HG03342 (cell line): ENCODE measurements around the gene APRT.
"Not testable (repeated sequence)": the region's sequence is repeated elsewhere in the genome, so short reads cannot be mapped to it uniquely, and the experiment has no call there.

Source experiments
- ATAC-seq: cut with Tn5 transposase; IDR thresholded peaks from one replicate; pipeline ENCODE4 v1.9.1; 2021; ENCODE audit warnings: mild to moderate bottlenecking, moderate library complexity; ENCODE audit not compliant: unreplicated experiment

APRT gene

DNA sequence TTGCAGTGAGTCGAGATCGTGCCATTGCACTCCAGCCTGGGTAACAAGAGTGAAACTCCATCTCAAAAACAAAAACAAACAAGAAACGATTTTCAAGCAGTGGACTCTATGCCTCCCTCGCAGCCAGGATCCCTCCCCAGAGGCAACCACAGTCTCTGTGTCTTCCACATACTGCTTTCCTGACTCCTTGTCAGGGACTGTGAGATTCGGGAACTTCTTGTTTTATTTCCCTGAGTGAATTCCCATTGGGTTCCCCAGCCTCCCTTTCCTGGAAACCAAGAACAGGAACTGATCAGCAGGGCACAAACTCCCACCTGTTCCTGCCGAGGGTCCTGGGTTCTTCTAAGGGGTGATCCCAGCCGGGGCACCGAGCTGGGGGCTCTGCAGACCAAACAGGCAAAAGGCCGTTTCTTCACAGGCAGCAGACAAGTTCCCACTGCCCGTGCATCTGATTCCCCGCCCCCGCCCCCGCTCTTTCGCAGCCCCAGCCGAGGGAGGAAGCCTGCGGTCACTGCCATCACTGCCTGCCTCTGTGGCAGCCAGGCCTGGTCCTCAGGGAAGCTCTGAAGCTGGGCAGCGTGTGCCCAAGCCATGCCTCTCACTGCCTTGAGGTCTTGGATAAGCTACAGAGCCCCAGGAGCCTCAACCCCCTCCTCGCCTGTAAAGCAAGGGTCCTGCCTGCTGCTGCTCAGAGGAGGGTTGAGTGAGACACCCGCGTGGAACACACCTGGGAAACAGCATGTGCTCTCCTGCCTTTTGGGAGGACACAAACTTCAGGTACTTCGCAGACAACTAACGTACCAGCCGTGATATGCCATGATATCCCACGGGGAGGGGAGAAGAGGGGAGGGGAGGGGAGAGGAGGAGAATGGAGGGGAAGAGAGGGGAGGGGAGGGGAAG, 21.2 kb downstream of the APRT start:
- no peak for ATAC-seq

DNA sequence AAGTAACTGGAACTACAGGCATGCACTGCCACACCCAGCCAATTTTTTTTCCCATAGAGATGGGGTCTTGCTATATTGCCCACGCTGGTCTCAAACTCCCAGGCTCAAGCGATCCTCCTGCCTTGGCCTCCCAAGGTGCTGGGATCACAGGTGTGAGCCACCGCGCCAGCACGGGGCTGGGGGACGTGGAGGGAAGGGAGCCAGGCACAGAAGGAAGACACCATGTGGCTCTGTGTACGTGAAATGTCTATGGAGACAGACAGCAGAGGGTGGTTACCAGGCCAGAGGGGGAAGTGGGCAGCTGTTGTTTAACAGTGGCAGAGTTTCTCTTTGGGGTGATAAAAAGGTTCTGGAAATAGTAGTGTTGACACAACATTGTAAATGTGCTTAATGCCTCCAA, 22.1 kb downstream of the APRT start:
- no peak for ATAC-seq

DNA sequence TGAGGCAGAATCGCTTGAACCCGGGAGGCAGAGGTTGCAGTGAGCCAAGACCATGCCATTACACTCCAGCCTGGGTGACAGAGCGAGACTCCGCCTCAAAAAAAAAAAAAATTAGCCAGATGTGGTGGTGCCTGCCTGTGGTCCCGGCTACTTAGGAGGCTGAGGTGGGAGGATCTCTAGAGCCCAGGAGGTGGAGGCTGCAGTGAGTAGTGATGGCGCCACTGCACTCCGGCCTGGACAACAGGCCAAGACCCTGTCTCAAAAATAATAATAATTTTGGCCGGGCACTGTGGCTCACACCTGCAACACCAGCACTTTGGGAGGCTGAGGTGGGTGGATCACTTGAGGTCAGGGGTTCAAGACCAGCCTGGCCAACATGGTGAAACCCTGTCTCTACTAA, 23.0 kb downstream of the APRT start:
- ATAC-seq: not testable (repeated sequence)

DNA sequence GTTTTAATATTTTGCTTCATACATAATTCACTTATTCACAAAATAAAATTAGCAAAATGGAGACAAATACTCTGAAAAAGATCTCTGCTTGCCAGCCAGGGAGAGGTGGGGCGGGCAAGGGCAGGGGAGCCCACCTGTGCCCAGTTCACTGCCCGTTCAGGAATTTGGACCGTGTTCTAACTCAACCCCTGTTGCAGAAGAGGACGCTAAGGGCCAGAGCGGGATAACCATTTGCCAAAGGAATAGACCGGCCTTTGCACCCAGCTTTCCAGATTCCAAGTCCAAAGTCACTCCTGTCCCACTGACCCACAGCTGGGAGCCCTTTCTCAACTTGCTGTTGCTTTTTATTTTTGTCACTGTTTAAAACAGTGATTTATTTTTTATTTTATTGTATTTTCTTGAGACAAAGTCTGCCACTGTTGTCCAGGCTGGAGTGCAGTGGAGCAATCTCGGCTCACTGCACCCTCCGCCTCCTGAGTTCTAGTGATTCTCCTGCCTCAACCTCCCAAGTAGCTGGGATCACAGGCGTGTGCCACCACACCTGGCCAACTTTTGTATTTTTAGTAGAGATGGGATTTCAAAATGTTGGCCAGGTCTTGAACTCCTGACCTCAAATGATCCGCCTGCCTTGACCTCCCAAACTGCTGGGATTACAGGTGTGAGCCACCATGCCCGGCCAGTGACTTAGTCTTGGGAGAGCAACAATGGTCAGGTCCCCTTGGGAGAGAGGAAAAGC, 24.0 kb downstream of the APRT start:
- ATAC-seq: no peak

DNA sequence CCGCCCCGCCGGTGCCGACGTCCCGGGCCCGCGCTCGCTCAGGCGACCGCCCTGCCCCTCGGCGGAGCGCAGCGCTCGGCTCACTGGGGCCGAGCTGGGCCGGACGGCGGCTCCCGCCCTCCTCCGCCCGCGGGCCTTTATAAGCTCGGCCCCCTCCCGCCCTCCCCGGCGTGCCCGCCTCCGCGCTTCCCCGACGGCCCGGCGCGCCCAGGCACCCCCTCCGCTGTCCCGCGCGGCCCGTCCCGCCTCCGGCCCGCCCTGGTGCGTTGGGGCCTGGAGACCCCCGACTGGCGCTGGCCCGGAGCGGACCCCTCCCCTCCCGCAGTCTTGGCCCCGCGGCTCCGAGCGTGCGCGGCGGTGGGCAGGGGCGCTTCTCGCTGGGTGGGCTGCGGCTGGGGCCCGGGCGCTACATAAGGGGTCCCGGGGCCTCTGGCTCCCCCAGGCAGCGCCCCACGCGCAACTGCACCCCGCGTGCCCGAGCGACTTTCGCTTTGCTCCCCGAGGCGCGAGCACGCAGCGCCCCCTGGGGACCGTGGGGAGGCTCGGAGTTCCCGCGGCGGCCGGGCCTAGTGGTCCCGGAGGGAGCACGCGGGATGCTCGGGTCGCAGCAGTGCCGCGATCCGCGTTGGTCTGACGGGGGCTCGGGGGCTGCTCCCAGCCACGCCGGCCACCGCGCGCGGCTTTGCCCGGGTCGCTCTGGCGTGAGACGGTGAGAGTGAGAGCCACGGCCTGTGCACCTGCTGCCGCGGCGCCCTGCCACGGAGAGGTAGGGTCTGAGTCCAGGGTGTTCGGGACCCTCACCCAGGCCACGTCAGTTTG, 26.4 kb downstream of the APRT start, which contains the start of gene PIEZO1:
TSS of gene PIEZO1 (minus strand) at position 115 of the 819 bp plus-strand sequence. CDS start 256 bp downstream, outside the sequence.
- no peak for ATAC-seq

DNA sequence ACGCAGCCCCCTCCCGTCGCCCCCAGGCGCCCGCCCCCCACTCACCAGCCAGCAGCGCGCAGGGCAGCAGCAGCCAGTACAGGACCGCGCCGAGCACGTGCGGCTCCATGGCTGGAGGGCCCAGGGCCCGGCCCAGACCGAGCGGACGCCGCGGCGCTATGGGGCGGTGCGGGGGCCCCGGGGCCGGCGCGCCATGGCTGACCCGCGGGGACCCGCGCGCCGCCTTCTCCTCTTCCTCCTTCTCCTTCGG, 26.9 kb downstream of the APRT start:
- ATAC-seq: no peak

DNA sequence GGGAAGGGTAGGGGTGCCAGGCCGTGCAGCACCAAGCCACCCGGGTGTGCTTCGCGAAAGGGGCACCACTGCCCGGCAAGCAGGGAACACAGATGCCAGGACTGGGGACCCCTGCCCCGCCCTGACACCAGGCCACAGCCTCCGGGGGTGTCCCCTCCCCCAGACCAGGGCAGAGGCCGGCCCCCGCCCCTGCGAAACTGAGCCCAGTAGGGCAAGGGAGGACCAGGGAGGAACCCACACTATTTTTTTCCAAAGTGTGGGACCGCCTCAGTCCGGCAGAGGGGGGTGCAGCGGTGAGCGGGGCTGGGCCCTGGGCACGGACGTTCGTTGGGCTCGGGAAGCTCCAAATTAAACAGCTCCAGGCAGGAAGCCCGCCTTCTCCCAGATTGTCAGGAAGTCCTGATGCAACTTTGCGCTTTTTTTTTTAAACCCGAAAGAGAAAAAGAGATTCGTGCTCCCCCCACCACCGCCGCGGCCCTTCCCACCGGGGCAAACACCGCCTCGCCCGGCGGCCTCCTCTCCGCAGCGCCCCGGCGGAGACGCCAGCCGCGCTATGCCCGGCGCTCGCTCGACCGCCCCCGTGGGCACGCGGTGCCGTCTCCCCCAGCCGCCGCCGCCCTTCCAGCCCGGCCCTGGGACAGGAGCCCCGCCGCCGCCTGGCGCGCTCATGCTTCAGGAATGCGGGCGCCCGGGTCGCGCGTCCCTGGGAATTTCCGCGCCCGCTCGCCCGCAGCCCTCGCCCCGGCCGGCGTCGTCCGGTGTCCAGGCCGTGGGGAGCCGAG, 27.5 kb downstream of the APRT start:
- ATAC-seq: no peak

DNA sequence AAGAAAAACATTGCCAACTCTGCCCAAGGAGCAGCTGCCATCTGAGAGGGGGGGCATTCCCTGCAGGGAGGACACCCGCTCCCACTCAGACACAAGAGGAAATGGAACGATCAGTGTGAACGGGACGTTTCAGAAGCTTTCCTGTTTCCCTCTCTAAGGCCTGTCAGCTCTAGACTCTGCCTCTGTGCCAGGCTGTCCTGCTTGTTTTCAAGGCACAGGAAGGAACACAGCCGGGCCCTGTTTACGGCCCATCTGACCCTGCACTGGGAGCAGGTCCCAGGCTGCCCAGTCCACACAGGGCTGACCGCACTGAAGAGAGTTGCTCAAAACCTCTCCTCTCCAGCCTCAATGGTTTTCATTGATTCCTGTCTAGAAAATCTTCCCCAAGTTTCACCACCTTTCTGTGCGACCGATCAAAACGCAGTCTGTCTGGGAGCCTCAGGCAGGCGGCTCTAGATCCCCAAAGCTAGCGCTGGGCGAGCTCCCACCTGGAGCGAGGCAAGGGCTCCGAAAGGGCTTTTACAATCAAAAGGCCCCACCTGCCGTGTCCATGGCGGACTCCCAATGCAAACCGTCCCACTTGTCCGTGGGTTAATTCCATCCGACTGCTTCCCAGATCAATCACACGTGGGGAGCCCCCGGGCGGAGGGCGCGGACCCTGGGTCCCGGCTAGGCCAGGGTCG, 28.2 kb downstream of the APRT start:
- no peak for ATAC-seq

DNA sequence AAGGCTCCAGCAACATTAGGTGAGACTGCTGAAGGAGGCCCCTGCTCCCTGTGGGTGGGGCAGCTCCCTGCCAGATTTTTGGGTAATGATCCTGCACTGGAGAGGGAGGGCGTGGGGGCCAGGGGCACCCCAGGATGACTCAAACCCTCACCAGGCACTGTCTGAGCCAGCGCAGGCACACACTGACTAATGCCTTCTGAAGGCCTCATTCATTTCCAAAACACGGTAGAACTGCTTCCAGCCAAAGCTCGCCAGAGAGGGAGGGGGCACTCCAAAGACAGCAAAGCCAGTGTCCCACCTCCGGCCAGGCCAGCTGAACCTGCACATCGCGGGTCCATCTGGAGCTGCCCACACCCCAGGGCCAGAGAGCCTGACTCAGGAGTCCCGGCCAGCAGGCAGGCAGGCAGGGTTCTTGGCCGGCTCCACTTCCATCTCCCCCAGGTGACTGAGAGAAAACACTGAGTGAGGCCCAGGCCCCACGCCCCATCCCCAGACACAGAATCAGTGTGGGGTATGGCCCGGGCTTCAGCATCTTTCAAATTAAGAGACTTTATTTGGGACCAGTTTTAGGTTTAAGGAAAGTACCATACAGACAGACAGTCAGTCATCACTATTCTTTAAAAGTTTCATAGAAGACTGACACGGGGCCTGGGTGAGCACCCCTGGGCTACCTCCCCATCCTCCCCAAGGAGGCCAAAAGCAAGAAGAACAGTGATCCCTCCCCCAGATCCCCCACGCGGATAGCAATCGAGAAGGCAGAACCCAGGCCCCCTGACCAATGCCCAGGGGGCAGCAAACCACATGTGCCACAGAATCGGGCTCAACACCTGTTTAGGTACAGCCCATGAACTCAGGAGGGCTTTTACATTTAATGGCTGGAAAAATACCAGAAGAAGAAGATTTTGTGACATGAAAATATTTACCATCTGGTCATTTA, 29.0 kb downstream of the APRT start:
- ATAC-seq: no peak

DNA sequence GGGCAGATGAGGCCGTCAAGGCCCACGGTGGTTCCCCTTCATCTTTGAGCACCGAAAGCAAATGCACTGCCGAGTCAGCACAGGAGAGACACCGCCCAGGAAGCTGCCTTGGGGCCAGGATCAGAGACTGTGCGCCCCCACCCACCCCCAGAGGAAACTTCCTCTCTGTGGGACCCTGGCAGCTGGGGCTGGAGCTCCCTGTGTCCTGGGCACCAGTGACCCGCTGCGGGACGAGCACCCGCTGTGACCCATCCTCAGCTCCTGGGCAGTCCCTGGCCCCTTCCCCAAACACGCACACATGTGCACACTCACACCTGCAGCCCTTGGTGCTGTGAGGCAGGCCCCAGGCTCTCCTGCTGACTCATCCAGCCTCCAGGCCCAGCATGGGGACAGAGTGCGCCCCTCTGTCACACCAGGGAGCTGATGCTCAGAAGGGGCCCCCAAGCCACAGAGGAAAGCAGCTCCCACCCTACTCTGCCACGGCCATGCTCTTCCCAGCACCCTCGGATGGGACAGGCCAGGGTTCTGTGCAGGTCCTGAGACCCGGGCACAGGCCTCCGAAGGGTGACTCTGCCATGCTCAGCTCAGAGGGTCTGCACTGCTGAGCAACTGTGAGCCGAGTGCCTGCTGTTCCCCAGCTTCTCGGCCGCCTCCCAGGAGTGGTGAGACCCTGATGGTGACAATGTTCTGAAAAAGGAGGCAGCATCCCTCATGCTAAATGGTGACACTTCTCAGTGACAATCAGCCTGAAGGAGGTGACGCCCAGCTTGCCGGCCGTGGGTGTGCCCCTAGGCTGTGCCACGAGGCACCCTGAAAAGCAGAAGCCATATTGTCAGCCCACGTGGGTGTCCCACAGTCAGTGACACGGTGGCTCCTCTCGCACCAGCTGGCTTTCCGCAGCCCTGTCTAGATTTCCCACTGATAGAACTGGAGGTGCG, 30.3 kb downstream of the APRT start:
- ATAC-seq: no peak

DNA sequence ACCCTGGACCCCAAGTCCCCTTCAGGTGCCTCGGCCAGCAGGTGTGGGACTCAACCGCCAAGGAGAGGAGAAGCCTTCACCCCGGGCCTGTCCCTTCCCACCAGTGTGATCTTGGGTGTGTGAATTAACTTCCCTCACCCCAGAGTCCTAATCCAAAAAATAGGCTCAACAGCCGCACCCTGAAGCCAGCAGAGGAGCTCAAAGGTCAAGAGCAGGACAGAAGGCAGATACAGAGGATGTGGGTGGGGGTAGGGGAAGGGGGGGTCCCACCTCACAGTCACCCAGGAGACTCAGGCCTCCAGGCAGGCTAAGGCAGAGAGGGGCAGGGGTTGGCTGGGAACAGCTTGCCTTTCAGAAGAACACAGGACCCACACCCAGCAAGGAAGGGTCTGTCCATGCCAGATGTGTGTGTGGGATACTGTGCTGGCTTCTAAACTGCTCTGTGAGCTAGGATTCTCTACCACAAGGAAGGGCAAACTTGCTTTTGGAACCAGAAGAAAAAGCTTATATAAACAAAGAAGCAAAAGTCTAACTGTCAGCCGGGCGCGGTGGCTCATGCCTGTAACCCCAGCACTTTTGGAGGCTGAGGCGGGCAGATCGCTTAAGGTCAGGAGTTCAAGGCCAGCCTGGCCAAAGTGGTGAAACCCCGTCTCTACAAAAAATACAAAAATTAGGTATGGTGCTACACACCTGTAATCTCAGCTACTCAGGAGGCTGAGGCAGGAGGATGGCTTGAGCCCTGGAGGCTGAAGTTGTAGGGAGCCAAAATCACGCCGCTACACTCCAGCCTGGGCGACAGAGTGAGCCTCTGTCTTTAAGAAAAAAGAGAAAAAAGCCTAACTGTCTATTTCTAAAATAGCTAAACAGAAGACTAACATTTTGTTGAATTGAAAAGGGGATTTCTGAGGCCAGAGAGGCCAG, 31.3 kb downstream of the APRT start:
- no peak for ATAC-seq

DNA sequence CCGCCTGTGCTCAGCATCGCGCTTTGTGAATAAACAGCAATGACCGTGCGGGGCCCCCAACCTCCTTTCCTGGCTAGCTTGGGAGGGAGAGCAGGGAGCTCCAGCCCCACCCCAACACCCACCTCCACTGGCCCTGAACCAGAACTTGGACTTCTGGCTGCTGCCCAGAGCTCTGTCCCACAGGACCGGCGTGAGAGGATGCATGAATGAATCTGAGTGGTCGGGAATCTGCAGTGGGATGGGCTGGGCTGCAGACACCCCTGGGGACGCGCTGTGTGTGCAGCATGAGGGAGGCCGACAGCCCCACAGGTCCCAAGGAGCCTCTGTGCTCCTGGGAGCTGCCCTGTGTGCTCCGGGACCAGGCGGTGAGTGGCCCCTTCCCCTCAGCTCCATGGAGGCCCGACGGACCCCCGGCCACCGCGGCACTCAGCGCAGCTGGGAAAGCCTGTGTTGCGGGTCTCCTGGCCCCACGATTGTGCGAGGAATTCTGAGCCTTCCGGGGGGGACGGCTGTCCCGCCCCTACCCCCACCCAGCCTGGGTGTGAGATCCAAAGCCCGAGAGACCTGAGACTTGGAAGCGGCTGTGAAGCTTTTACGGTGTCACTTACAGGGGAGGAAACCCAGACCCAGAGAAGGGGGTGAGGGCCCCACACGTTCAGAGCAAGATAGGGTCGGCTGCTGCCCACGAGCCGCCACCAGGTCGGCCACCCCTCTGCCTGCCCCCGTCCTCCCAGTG, 32.2 kb downstream of the APRT start:
- no peak for ATAC-seq

DNA sequence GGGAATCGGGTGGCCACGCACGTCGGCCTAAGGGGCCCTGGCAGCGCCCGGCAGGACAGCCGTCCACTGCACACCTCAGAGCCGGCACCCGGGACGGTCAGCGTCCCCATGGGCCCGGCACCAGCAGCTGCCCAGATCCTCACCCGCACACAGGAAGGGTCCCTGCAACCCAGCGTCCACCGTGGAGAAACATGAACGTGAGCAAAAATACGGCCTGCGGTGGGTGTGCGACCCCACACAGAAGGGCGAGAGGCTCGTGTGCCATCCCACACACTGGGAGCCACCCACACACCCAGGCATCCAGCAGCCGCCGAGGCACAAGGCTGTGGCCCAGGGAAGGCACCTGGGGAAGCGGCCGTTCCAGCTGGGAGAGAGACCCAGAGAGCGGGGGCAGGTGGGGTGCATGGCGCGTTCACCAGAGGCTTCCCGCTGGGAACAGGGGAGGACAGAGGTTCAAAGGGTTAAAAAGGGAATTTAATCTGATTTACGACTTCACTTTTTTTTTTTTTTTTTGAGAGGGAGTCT, 33.1 kb downstream of the APRT start:
- ATAC-seq: no peak

DNA sequence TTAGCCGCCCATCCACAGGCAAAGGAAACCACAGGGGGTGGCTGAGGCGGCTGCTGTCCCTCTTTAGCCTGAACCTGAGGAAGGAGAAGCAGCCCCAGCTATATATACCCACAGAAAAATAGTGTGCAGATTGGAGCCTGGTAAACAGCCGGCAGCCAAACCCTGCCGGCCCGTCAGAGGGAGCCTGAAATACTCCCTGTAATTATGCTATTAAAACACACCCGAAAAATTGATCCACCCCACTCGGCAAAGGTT, 33.5 kb downstream of the APRT start:
- no peak for ATAC-seq

DNA sequence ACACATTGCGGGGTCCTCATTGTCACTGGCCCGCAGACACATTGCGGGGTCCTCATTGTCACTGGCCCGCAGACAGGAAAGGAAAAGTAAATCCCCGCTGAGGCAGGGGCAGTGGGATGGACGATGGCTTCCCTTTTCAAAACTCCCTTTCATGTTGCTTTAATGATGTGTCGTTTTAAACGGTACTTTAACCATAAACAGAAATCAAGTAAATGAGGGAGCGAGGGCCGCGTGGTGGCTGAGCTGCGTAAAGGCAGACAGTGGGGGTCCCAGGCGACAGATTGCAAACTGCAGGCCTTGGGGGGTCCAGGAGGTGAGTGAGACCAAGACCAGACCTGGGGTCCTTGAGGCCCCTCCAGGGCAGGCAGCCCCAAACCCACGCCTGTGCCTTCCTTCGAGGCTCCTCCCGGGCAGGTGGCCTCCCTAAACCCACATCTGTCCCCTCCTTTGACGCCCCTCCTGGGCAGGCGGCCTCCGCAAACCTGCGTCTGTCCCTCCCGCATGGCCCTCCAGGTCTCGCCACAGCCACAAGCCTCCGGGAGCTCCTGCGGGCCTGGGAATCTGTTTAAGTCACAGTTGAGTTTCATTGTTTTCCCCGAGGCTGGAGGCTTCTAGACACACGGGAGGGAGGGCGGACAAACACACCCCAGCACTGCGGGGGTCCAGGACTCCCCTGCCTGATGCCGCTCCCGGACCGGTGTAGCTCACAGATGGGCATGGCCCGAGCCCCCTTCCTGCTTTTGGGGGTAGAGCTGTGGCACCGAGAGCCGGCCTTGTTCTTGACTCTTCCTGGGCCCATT, 34.1 kb downstream of the APRT start:
- ATAC-seq: no peak

DNA sequence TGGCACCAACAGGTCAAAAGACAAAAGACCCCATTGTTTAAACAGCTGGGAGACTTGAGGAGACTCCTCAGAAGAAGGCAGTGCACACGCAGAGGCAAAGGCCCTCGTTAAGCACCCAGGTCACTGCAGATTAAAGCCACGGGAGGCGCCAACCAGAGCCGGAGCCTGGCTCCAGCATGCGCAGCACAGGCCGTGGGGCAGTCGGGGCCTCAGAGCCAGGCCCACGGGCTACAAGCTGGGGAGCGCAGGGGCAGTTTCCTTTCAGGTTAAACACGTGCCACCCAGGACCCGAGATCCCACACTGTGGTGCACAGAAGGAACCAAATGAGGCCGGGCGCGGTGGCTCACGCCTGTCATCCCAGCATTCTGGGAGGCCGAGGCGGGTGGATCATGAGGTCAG, 35.9 kb downstream of the APRT start:
- ATAC-seq: no peak
